GM10266 (cell line): ENCODE results near the gene PRSS56.

Experiments used
- DNase-seq: peaks from one replicate; pipeline ENCODE4 v3.0.0; 2012; ENCODE audit errors: extremely low spot score
- CTCF ChIP-seq: IDR thresholded peaks from 2 replicates; pipeline ENCODE4 v1.5.1; 2012; ENCODE audit warnings: mild to moderate bottlenecking, low read depth; ENCODE audit not compliant: control insufficient read depth, insufficient read depth; ENCODE audit errors: missing control alignments

Gene PRSS56

GRCh38 chr2:232479341-232480200 lies 40.6 kb upstream of the PRSS56 start:
- no peak for DNase-seq
- no peak for TF ChIP-seq CTCF

DNA sequence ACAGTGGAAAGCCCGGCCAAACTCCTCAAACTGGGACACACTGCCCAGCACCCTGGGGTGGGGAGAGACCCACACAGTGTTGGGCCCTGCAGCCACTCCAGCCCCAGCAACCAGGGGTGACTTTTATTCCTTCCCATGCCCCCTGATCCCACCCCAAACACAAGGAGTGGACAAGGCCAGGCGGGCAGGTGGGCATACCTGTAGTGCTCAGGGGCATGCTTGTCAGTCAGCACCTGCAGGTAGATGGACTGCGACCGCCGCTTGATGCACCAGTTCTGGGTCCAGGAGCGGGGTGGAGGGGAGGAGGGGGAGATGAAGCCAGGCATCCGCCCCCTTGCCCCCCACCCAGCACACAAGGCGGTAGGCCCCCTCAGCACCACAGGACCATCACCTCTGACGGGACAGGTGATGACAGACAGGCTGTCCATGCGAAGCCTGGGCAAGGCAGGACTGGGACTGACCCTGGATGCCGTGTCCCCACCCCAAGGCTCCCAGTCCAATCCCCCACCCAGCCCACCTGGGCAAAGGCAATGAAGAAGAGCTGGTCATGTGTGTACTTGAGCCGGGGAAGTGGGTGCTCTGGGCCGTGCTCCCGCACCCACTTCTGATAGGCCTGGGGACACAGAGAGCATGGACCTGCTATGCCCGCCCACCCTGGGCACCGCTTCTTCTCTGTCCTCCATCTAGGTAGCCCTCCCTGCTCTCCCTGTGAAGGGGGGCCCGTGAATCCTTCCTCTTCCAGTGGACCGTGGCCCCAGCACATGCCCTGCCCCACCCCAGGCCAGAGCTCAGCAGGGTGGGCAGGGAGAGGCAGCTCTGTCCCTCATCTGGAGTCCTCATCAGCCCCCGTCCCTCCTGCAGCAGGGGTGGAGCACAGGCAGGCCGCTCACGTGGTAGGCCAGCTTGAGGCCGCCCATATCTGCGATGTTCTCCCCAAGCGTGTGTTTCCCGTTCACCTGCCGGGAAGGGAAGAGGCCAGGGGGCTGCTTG lies 39.7 kb upstream of the PRSS56 start:
- TF ChIP-seq CTCF, result no peak
- no peak for DNase-seq

GRCh38 chr2:232481322-232482140 lies 38.7 kb upstream of the PRSS56 start:
- no peak for DNase-seq
- no peak for TF ChIP-seq CTCF

DNA sequence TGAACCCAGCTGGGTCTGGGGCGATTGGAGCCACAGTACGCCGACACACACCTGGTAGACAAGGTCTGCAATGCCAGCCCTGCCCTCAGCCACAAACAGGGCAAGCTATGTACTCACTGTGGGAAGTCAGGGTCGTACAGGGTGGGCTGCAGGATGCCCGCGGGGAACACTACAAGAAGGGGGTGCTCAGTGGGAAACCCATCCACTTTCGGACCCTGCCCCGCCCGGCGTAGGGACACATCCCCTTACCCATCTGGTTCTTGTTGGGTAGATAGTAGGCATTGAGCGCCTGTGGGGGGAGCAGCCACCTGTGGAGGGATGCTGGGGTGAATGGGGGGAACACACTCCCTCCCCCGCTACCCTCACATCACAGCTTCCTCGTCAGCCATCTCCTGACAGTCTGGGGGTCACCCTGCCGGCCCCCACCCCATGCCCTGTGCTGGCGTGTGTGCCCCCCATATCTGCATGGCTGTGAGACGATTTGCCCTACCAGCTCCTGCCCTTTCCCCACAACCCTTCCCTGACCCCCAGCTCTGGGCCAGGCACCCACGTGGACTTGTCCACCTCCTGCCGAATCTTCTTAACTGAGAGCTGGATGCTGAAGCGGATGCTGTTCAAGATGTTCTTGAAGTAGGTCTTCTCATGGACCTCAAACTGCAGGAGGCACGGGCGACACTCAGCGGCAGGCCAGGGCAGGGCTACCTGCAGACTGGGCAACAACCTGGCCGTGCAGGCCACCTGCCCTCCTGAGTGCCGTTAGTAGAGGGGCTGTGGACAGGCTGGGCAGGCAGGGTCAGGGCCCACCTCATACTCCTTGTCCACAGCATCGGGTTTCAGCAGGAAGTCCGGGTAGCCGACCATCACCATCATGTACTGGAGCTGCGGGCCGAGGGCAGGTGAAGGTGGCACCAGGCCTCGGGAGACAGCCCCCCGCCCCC lies 37.6 kb upstream of the PRSS56 start:
- TF ChIP-seq CTCF, result no peak
- no peak for DNase-seq

- no peak for DNase-seq
- TF ChIP-seq CTCF, result no peak
Measured at GRCh38 chr2:232483311-232483922, 36.8 kb upstream of the PRSS56 start.
